Stomach (tissue), 4 donors: ENCODE measurements around the gene LAMP5.

ENCODE experiments used
- EP300 ChIP-seq: sonication (generic); formaldehyde crosslinking; IDR thresholded peaks from one replicate; pipeline ENCODE4 v1.6.1; 2017; ENCODE audit warnings: antibody characterized with exemption
- POLR2A ChIP-seq, 4 donors: fragments of 450-650 bp; IDR thresholded peaks; one replicate each; pipeline ENCODE4 v1.6.1; 2016; ENCODE audit warnings: antibody characterized with exemption in 4 of 4, control low read depth in 2 of 4, mild to moderate bottlenecking in 1 of 4, moderate library complexity in 1 of 4
- POLR2AphosphoS5 ChIP-seq, 3 donors: sonication (generic); formaldehyde crosslinking; IDR thresholded peaks; one replicate each; pipeline ENCODE4 v1.6.1; 2016; ENCODE audit warnings: antibody characterized with exemption in 3 of 3
- TF ChIP-seq, protein P1 (sequence below), 7 experiments: fragments of 450-650 bp in 4 of 7; fragments of 200-600 bp in 3 of 7; sonication (generic) in 3 of 7; IDR thresholded peaks; one replicate each; pipeline ENCODE4 v1.5.1; 2016 to 2019; ENCODE audit warnings: antibody characterized with exemption in 7 of 7, control low read depth in 2 of 7, mild to moderate bottlenecking in 1 of 7

- TF ChIP-seq, protein P1, sequence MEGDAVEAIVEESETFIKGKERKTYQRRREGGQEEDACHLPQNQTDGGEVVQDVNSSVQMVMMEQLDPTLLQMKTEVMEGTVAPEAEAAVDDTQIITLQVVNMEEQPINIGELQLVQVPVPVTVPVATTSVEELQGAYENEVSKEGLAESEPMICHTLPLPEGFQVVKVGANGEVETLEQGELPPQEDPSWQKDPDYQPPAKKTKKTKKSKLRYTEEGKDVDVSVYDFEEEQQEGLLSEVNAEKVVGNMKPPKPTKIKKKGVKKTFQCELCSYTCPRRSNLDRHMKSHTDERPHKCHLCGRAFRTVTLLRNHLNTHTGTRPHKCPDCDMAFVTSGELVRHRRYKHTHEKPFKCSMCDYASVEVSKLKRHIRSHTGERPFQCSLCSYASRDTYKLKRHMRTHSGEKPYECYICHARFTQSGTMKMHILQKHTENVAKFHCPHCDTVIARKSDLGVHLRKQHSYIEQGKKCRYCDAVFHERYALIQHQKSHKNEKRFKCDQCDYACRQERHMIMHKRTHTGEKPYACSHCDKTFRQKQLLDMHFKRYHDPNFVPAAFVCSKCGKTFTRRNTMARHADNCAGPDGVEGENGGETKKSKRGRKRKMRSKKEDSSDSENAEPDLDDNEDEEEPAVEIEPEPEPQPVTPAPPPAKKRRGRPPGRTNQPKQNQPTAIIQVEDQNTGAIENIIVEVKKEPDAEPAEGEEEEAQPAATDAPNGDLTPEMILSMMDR (IDR thresholded peaks at IDR 0.05): no peak
- TF ChIP-seq EP300: no peak
- no peak for TF ChIP-seq POLR2A (IDR thresholded peaks at IDR 0.05)
- no peak for TF ChIP-seq POLR2AphosphoS5 (IDR thresholded peaks at IDR 0.05)
Measured at GRCh38 chr20:9506964-9507369, 7.4 kb upstream of the LAMP5 start.
